GM12874 (cell line): ENCODE results near the gene CCIN.

ENCODE experiments used
- CTCF ChIP-seq: IDR thresholded peaks from 2 replicates; pipeline ENCODE4 v1.5.1; 2011; ENCODE audit warnings: low read depth, mild to moderate bottlenecking, control low read depth, low read length, moderate library complexity; ENCODE audit not compliant: insufficient read depth

CCIN gene

GRCh38 chr9:36154331-36154952, 14.7 kb upstream of the CCIN start:
- TF ChIP-seq CTCF, result no peak

- TF ChIP-seq CTCF, result no peak
Measured at GRCh38 chr9:36156116-36156515, 13.1 kb upstream of the CCIN start.

GRCh38 chr9:36158122-36158521, 11.1 kb upstream of the CCIN start:
- no peak for TF ChIP-seq CTCF

GRCh38 chr9:36158917-36159316, 10.3 kb upstream of the CCIN start:
- no peak for TF ChIP-seq CTCF

GRCh38 chr9:36161187-36161586, 8.0 kb upstream of the CCIN start:
- TF ChIP-seq CTCF, result no peak

- TF ChIP-seq CTCF, result no peak
Measured at GRCh38 chr9:36162211-36162738, 6.9 kb upstream of the CCIN start.

GRCh38 chr9:36163049-36163785, 6.0 kb upstream of the CCIN start:
- TF ChIP-seq CTCF, result no peak
